ENCODE data around the gene MUC6. TPM values are rescaled to one million over a fixed set of nuclear protein-coding genes. Genes with fewer than 3 reads are reported as not detected.

Gene MUC6
- total RNA-seq, 1 donor from 2014 or later: not detected

GRCh38 chr11:1069740-1070139 is 33.2 kb upstream of the MUC6 start:
- Mint-ChIP-seq H3K4me1 (peaks cover 4% of the 10 kb centered on the region), H3K27ac (ENCODE audit: unreplicated experiment) (no peak overlapping the region), H3K27me3 (ENCODE audit: low read depth) (peaks cover 21% of the 10 kb centered on the region), H3K36me3 (ENCODE audit: low read depth) (no peaks in the 10 kb centered on the region), H3K4me3 (no peak overlapping the region), H3K9me3 (no peaks in the 10 kb centered on the region)
- no peak for TF ChIP-seq CTCF (conservative IDR thresholded peaks at IDR 0.05)
- DNase-seq (ENCODE audit: low read depth, low spot score): no peak

GRCh38 chr11:1067812-1068496 is 31.4 kb upstream of the MUC6 start:
- DNase-seq (ENCODE audit: low read depth, low spot score): no peak
- Mint-ChIP-seq H3K4me1 (peaks cover 11% of the 10 kb centered on the region), H3K9me3 (no peaks in the 10 kb centered on the region), H3K36me3 (ENCODE audit: low read depth) (no peaks in the 10 kb centered on the region), H3K4me3 (no peak overlapping the region), H3K27me3 (ENCODE audit: low read depth) (peaks cover 31% of the 10 kb centered on the region), H3K27ac (ENCODE audit: unreplicated experiment) (no peak overlapping the region)
- no peak for TF ChIP-seq CTCF (conservative IDR thresholded peaks at IDR 0.05)

GRCh38 chr11:1064167-1064566 is 27.6 kb upstream of the MUC6 start:
- no peak for TF ChIP-seq CTCF (conservative IDR thresholded peaks at IDR 0.05)
- peaks cover 16% of the 10 kb centered on the region for H3K4me1 Mint-ChIP-seq
- H3K27ac Mint-ChIP-seq (ENCODE audit: unreplicated experiment): no peak overlapping the region
- peaks cover 42% of the 10 kb centered on the region for H3K27me3 Mint-ChIP-seq (ENCODE audit: low read depth)
- DNase-seq (ENCODE audit: low read depth, low spot score): no peak
- H3K36me3 Mint-ChIP-seq (ENCODE audit: low read depth): peaks cover 2% of the 10 kb centered on the region
- no peak overlapping the region for H3K4me3 Mint-ChIP-seq
- peaks cover 2% of the 10 kb centered on the region for H3K9me3 Mint-ChIP-seq

- Mint-ChIP-seq H3K4me3 (no peak overlapping the region), H3K4me1 (peaks cover 11% of the 10 kb centered on the region), H3K36me3 (ENCODE audit: low read depth) (peaks cover 2% of the 10 kb centered on the region), H3K27me3 (ENCODE audit: low read depth) (peaks cover 34% of the 10 kb centered on the region), H3K9me3 (peaks cover 2% of the 10 kb centered on the region), H3K27ac (ENCODE audit: unreplicated experiment) (no peak overlapping the region)
- TF ChIP-seq CTCF (conservative IDR thresholded peaks at IDR 0.05): no peak
- no peak for DNase-seq (ENCODE audit: low read depth, low spot score)
Measured at GRCh38 chr11:1062075-1062820, 25.7 kb upstream of the MUC6 start.

GRCh38 chr11:1060852-1061616 is 24.5 kb upstream of the MUC6 start:
- Mint-ChIP-seq H3K27me3 (ENCODE audit: low read depth) (peaks cover 27% of the 10 kb centered on the region), H3K36me3 (ENCODE audit: low read depth) (peaks cover 2% of the 10 kb centered on the region), H3K4me3 (no peak overlapping the region), H3K9me3 (peaks cover 2% of the 10 kb centered on the region), H3K27ac (ENCODE audit: unreplicated experiment) (no peak overlapping the region), H3K4me1 (peaks cover 11% of the 10 kb centered on the region)
- TF ChIP-seq CTCF (conservative IDR thresholded peaks at IDR 0.05): no peak
- no peak for DNase-seq (ENCODE audit: low read depth, low spot score)

All from neural crest cell (in vitro differentiated cells).